Upper lobe of left lung (tissue), 4 donors: Measurements from ENCODE around the gene DOCK4.

Source experiments
- CTCF ChIP-seq, 6 experiments: fragments of 450-650 bp in 4 of 6; fragments of 200-600 bp in 2 of 6; sonication (generic) in 2 of 6; IDR thresholded peaks; one replicate each; pipeline ENCODE4 v1.5.1; 2016 to 2019; ENCODE audit warnings: antibody characterized with exemption in 6 of 6
- EP300 ChIP-seq, 4 donors: sonication (generic); formaldehyde crosslinking; IDR thresholded peaks; one replicate each; pipeline ENCODE4 v1.5.1; 2017; ENCODE audit warnings: antibody characterized with exemption in 4 of 4, control low read depth in 2 of 4
- POLR2A ChIP-seq, 4 donors: fragments of 450-650 bp; IDR thresholded peaks; one replicate each; pipeline ENCODE4 v1.5.1; 2016 to 2017; ENCODE audit warnings: antibody characterized with exemption in 4 of 4, mild to moderate bottlenecking in 2 of 4

- TF ChIP-seq CTCF (IDR thresholded peaks at IDR 0.05) (no peak), POLR2A (IDR thresholded peaks at IDR 0.05) (no peak), EP300 (IDR thresholded peaks at IDR 0.05) (no peak)
Observed at GRCh38 chr7:111894518-111894917, 311.7 kb downstream of the DOCK4 start.
